H1 (cell line): ENCODE results near the gene ZBTB47. TPM values are rescaled to one million over a fixed set of nuclear protein-coding genes. Genes with fewer than 3 reads are reported as not detected.

Experiments used
- CTCF ChIA-PET: fragments of 300-600 bp; sonication (Branson Sonifier 250); formaldehyde crosslinking; loops from one replicate; lab custom pipeline; 2021; ENCODE audit not compliant: partially characterized antibody; lab: Charles Lee
- POLR2A ChIA-PET: fragments of 300-600 bp; sonication (Branson Sonifier 250); formaldehyde crosslinking; loops from one replicate; lab custom pipeline; 2021; ENCODE audit warnings: inconsistent platforms; ENCODE audit not compliant: partially characterized antibody; lab: Charles Lee
- DNase-seq, 2 experiments: peaks; one replicate each; pipeline versions ENCODE4 v3.0.0 to v3.0.0-alpha.2; 2010 to 2022; ENCODE audit warnings: low spot score in 2 of 2, low read depth in 1 of 2, mixed read lengths in 1 of 2
- FAIRE-seq: peaks from 2 replicates; lab custom pipeline; 2011; peaks lifted over from hg19 to GRCh38; lab: Jason Lieb, UNC
- H2AFZ ChIP-seq: 2 replicates; pipeline ENCODE4 v1.8.1; 2012; ENCODE audit warnings: low read length, inconsistent platforms
- H2AK5ac ChIP-seq: 2 replicates; pipeline ENCODE4 v1.6.1; 2013; ENCODE audit warnings: low read depth, low read length
- H2BK120ac ChIP-seq: replicated peaks from 2 replicates; pipeline ENCODE3; 2013; ENCODE audit warnings: low read depth, low read length, inconsistent platforms
- H2BK12ac ChIP-seq: 2 replicates; pipeline ENCODE4 v1.6.1; 2013; ENCODE audit warnings: low read depth, low read length
- H2BK15ac ChIP-seq: 2 replicates; pipeline ENCODE4 v1.6.1; 2013; ENCODE audit warnings: low read length
- H2BK20ac ChIP-seq: 2 replicates; pipeline ENCODE4 v1.6.1; 2013; ENCODE audit warnings: low read length
- H2BK5ac ChIP-seq: 2 replicates; pipeline ENCODE4 v1.6.1; 2013; ENCODE audit warnings: low read depth, low read length
- H3K14ac ChIP-seq: 2 replicates; pipeline ENCODE4 v1.6.1; 2013; ENCODE audit warnings: inconsistent platforms; ENCODE audit not compliant: insufficient read length
- H3K18ac ChIP-seq: 2 replicates; pipeline ENCODE4 v1.6.1; 2013; ENCODE audit warnings: low read length; ENCODE audit errors: extremely low read depth
- H3K23ac ChIP-seq: 2 replicates; pipeline ENCODE4 v1.6.1; 2013; ENCODE audit warnings: inconsistent platforms; ENCODE audit not compliant: insufficient read length
- H3K23me2 ChIP-seq: 2 replicates; pipeline ENCODE4 v1.6.1; 2013; ENCODE audit warnings: low read depth, low read length
- H3K27ac ChIP-seq: 2 replicates; pipeline ENCODE4 v1.6.1; 2011; ENCODE audit warnings: low read depth, low read length, inconsistent platforms
- H3K27me3 ChIP-seq, 4 experiments: replicated peaks in 1 of 4; 1 replicate in 1 of 4; 2 replicates in 3 of 4; pipeline versions ENCODE4 v1.6.1 to v1.8.1; 2011 to 2013; ENCODE audit warnings: low read length in 3 of 4, mild to moderate bottlenecking in 3 of 4, inconsistent platforms in 2 of 4, mixed read lengths in 2 of 4, moderate library complexity in 1 of 4; ENCODE audit not compliant: control insufficient read depth in 3 of 4, insufficient read depth in 3 of 4; ENCODE audit errors: extremely low read depth in 1 of 4
- H3K36me3 ChIP-seq, 4 experiments: 2 replicates each; pipeline versions ENCODE4 v1.6.1 to v1.8.1; 2011 to 2013; ENCODE audit warnings: mild to moderate bottlenecking in 4 of 4, low read length in 3 of 4, moderate library complexity in 2 of 4, control low read depth in 1 of 4, inconsistent platforms in 1 of 4; ENCODE audit not compliant: insufficient read depth in 4 of 4, control insufficient read depth in 2 of 4
- H3K4ac ChIP-seq: replicated peaks from 2 replicates; pipeline ENCODE3; 2013; ENCODE audit warnings: low read length, low read depth, mixed read lengths, inconsistent platforms; ENCODE audit not compliant: insufficient read length
- H3K4me1 ChIP-seq, 4 experiments: replicated peaks in 1 of 4; 1 replicate in 1 of 4; 2 replicates in 3 of 4; pipeline versions ENCODE4 v1.6.1 to v1.8.1; 2011 to 2013; ENCODE audit warnings: low read length in 3 of 4, inconsistent platforms in 2 of 4, mixed read lengths in 1 of 4; ENCODE audit not compliant: insufficient read depth in 4 of 4, control insufficient read depth in 3 of 4
- H3K4me2 ChIP-seq, 2 experiments: 2 replicates each; pipeline versions ENCODE4 v1.6.1 to v1.8.1; 2011 to 2013; ENCODE audit warnings: low read depth in 2 of 2, low read length in 2 of 2, control low read depth in 1 of 2, inconsistent platforms in 1 of 2, mild to moderate bottlenecking in 1 of 2; ENCODE audit not compliant: insufficient read depth in 1 of 2
- H3K4me3 ChIP-seq, 4 experiments: fragments of 200-600, 300-600 bp in 1 of 4; sonication (generic), shearing (Covaris generic), sonication (Bioruptor Twin) in 1 of 4; 2 replicates each; pipeline versions ENCODE4 v1.5.1 to v1.8.1; 2011 to 2016; ENCODE audit warnings: low read length in 4 of 4, low read depth in 3 of 4, control low read depth in 2 of 4, inconsistent platforms in 2 of 4, mild to moderate bottlenecking in 2 of 4, mixed read lengths in 1 of 4, moderate library complexity in 1 of 4; ENCODE audit not compliant: insufficient read depth in 2 of 4; ENCODE audit errors: extremely low read depth in 1 of 4
- H3K56ac ChIP-seq: replicated peaks from 2 replicates; pipeline ENCODE3; 2013; ENCODE audit warnings: low read depth, mild to moderate bottlenecking, mixed read lengths, low read length, inconsistent platforms; ENCODE audit not compliant: insufficient read length
- H3K79me1 ChIP-seq: 2 replicates; pipeline ENCODE4 v1.6.1; 2013; ENCODE audit warnings: low read depth, low read length, control low read depth
- H3K79me2 ChIP-seq, 2 experiments: 2 replicates each; pipeline versions ENCODE4 v1.6.1 to v1.8.1; 2012 to 2013; ENCODE audit warnings: low read length in 2 of 2, mild to moderate bottlenecking in 2 of 2, inconsistent platforms in 1 of 2; ENCODE audit not compliant: insufficient read depth in 2 of 2, control insufficient read depth in 1 of 2
- H3K9ac ChIP-seq, 4 experiments: replicated peaks in 1 of 4; 1 replicate in 1 of 4; 2 replicates in 3 of 4; pipeline versions ENCODE4 v1.6.1 to v1.8.1; 2011 to 2013; ENCODE audit warnings: low read depth in 3 of 4, low read length in 3 of 4, control low read depth in 2 of 4, mild to moderate bottlenecking in 2 of 4, moderate library complexity in 2 of 4, inconsistent platforms in 1 of 4; ENCODE audit errors: extremely low read depth in 1 of 4
- H3K9me3 ChIP-seq, 2 experiments: 2 replicates each; pipeline versions ENCODE4 v1.6.1 to v1.8.1; 2012 to 2013; ENCODE audit warnings: mild to moderate bottlenecking in 2 of 2, moderate library complexity in 2 of 2, control low read depth in 1 of 2, inconsistent platforms in 1 of 2, low read depth in 1 of 2, low read length in 1 of 2, mixed read lengths in 1 of 2; ENCODE audit not compliant: insufficient read depth in 2 of 2
- H4K20me1 ChIP-seq, 2 experiments: replicated peaks in 1 of 2; 2 replicates each; pipeline versions ENCODE3 to v1.8.1; 2011 to 2013; ENCODE audit warnings: inconsistent platforms in 2 of 2, low read length in 2 of 2, mild to moderate bottlenecking in 1 of 2; ENCODE audit not compliant: insufficient read depth in 2 of 2, control insufficient read depth in 1 of 2
- H4K5ac ChIP-seq: 2 replicates; pipeline ENCODE4 v1.6.1; 2013; ENCODE audit warnings: low read length, low read depth, mixed read lengths, inconsistent platforms; ENCODE audit not compliant: insufficient read length
- H4K8ac ChIP-seq: 2 replicates; pipeline ENCODE4 v1.8.0; 2013; ENCODE audit warnings: mild to moderate bottlenecking, moderate library complexity, low read length, inconsistent platforms; ENCODE audit not compliant: insufficient read depth; ENCODE audit errors: extremely low read depth
- H4K91ac ChIP-seq: replicated peaks from 2 replicates; pipeline ENCODE3; 2013; ENCODE audit warnings: low read length, mixed read lengths, inconsistent platforms; ENCODE audit not compliant: insufficient read length
- USF2 ChIP-seq: IDR thresholded peaks from 2 replicates; pipeline ENCODE4 v1.6.1; 2011; ENCODE audit warnings: low read length, improper control_type of control experiment
- WGBS, 2 experiments: shearing (Covaris generic) in 1 of 2; methylation state at CpG; one replicate each; pipeline versions ENCODE4 v1.1.6 to v1.1.7; 2013 to 2015; ENCODE audit warnings: low lambda C conversion rate in 2 of 2, mixed read lengths in 2 of 2, inconsistent platforms in 1 of 2, low coverage in 1 of 2, missing lambda C conversion rate in 1 of 2; ENCODE audit not compliant: insufficient replicate concordance in 2 of 2, insufficient coverage in 1 of 2, insufficient read length in 1 of 2; ENCODE audit errors: extremely low coverage in 1 of 2, missing lambda C conversion rate in 1 of 2; 5-methylcytosine and 5-hydroxymethylcytosine counted together
- polyA plus RNA-seq, 7 experiments: library from polyadenylated mRNA; depleted of rRNA in 3 of 7; stranded (reverse) in 5 of 7; unstranded in 2 of 7; fragments of >200 nt in 5 of 7; fragments of 200-250 nt in 2 of 7; gene quantifications; 1 replicate in 5 of 7; 2 replicates in 1 of 7; 4 replicates in 1 of 7; pipeline versions ENCODE4 v1.2.1 to v1.2.3, GENCODE V29; 2011 to 2013; ENCODE audit warnings: missing spikeins in 2 of 7, mixed read lengths in 2 of 7
- total RNA-seq: library from RNA; stranded (reverse); fragmentation: NEBNext Ultra II Directional; extraction: Animal tissue kit (Norgen Biotek cat#: 25700); gene quantifications from 2 replicates; pipeline ENCODE4 v1.2.1, GENCODE V29; 2021

Gene ZBTB47
- total and polyA plus RNA-seq, 2 of the 8 experiments (the other 6 are each of a cell fraction or from before 2014, with no cell fraction given) = 2.8 to 4.1 TPM

- H3K9me3 ChIP-seq = no peaks in the 10 kb centered on the region
- ChIA-PET CTCF (interaction anchor here (0.7 to 11.4 kb wide), 2 partner anchors 25 to 38 kb away, joined by 3 to 53 read pairs; no protein-coding TSS in a partner anchor), POLR2A (interaction anchor here (0.6 kb wide), 1 partner anchor 96 kb away, joined by 3 read pairs; no protein-coding TSS in a partner anchor)
- H3K4me1 ChIP-seq = peaks cover 0 to 5% (median 0%) of the 10 kb centered on the region in 4 experiments; a peak in 2 of 7 replicates
- FAIRE-seq (no peak), DNase-seq (no peak)
- no peak overlapping the region for H4K91ac ChIP-seq
- no peak for TF ChIP-seq USF2
- H4K5ac ChIP-seq = no peak overlapping the region
- H4K8ac ChIP-seq = no peak overlapping the region
- H2BK5ac ChIP-seq = no peak overlapping the region
- peaks cover 0 to under 1% of the 10 kb centered on the region in 2 experiments for H4K20me1 ChIP-seq
- no peaks in the 10 kb centered on the region for H3K23me2 ChIP-seq
- no peaks in the 10 kb centered on the region for H3K79me1 ChIP-seq
- no peak overlapping the region for H2BK120ac ChIP-seq
- no peak overlapping the region for H3K9ac ChIP-seq
- H3K56ac ChIP-seq = no peak overlapping the region
- no peak overlapping the region for H2AK5ac ChIP-seq
- no peaks in the 10 kb centered on the region; a peak in 1 of 7 replicates for H3K27me3 ChIP-seq
- H3K23ac ChIP-seq = no peak overlapping the region
- no peak overlapping the region for H3K27ac ChIP-seq
- H3K4ac ChIP-seq = no peak overlapping the region
- WGBS, 2 experiments = 83% methylated on average over 7 of the region's 7 CpGs; no CpG with 5 or more reads in 1 of the 2 experiments
- no peak overlapping the region for H2BK15ac ChIP-seq
- no peak overlapping the region for H2BK12ac ChIP-seq
- no peak overlapping the region for H3K14ac ChIP-seq
- no peaks in the 10 kb centered on the region for H3K36me3 ChIP-seq
- H3K4me2 ChIP-seq = no peak overlapping the region
- no peak overlapping the region for H2BK20ac ChIP-seq
- no peak overlapping the region for H3K4me3 ChIP-seq
- no peak overlapping the region for H3K18ac ChIP-seq
- H3K79me2 ChIP-seq = no peaks in the 10 kb centered on the region
- H2AFZ ChIP-seq = no peak overlapping the region
These were observed 53.5 kb downstream of the ZBTB47 start for GRCh38 chr3:42706721-42707619.
